Activated T-helper 1 cell treated with anti-CD3 and anti-CD28 coated beads, Interleukin-2, amount 50 U/mL, for 16 hours (primary cell): Measurements from ENCODE around the gene ATG5.
"Not testable (repeated sequence)": the region's sequence is repeated elsewhere in the genome, so short reads cannot be mapped to it uniquely, and the experiment has no call there.

Experiments
- DNase-seq, 2 donors: peaks; one replicate each; pipeline ENCODE4 v3.0.0-alpha.2; 2020; ENCODE audit warnings: low read depth in 1 of 2, low spot score in 1 of 2

The ATG5 gene

DNA sequence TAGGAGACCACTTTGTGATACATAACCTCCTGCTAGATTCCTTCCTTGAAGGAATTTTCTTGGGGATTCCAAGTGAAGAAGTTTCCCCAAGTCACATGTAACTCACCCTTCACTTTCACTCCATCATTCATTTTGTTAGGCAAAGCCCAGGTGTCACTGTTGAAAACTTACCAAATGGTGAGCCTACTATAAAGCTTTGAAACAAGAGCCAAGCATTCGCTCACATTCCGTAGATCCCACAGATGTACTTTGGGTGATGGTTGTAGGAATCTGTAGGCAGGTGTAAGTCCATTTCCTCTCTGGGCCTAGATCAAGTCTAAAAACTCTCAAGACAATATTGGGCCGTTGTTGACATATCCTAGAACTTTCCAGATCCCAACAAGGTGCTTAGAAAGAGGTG lies 165.4 kb downstream of the ATG5 start:
- DNase-seq: no peak

- no peak for DNase-seq
These were observed 166.0 kb downstream of the ATG5 start for GRCh38 chr6:106159531-106159940.

DNA sequence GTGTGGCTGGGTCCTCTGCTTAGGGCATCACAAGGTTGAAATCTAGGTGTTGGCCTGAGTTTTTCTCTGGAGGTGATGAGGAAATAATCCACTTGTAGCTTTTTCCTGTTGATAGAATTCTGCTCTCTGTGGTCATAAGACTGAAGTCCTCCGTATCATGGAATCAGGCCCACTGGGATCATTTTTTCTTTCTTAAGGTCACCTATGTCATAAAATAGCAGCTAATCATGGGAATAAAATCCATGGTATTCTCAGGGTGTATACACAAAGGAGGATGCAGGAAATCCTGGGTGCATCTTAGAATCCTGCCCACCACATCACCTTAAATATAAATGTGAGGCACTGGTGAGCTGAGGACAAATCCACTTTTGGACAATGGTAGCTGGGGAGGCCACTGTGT lies 166.7 kb downstream of the ATG5 start:
- no peak for DNase-seq

DNA sequence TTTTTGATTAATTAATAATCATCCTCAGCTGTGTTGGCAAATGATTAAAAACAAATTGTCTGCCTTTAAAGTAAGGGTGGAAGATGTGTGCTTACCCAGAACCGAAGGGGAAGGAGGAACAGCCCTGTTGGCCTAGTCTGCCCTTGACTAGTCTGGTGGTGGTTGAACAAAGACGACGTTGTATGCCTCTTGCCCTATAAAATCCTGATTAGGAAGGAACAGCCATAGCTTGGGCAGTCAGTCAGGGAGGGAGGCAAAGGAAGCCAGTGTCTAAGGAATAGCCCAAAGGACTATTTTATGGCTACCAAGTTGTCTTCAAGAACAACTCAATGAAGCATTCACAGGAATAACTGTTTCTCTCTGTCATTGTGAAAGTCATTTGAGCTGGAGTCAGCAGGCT lies 168.7 kb downstream of the ATG5 start:
- DNase-seq: no peak

DNA sequence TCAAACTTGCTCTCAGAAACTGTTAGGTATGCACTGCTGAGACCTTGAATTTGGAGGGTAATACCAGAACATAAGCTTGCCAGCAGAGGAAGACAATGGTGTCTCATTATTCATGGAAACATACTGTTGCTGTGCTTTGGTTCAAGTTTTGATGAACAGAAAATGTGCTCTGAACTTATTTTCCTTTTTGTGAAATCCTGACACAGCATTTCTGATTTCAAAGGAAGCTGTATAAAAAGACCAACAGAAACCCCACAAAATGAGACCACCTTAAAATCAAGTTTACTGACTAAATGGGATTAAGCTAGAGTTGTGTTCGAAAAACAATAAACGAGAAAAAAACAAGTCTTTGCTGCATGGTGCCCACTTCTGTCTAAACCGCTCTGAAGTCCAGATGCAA lies 169.1 kb downstream of the ATG5 start:
- no peak for DNase-seq

GRCh38 chr6:106155219-106155830 lies 170.2 kb downstream of the ATG5 start:
- no peak for DNase-seq

DNA sequence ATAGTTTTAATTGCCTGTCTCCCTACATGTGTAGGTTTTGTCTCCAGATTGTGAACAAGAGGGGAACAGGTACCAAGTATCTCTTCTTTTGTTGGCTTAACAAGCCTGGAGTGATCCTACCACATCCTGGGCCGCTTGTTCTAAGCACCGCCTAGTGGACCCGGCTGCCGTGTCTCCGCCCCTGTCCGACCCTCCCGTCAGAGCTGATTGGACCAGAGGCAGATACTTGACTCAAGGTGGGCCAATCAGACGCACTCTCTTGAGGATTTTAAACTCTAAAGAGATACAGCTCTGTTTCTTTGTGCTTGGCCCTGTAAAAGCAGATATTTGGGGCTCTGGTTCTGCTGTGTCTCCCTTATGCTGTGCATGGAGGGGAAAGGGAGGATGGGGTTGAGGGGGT lies 171.2 kb downstream of the ATG5 start:
- no peak for DNase-seq

DNA sequence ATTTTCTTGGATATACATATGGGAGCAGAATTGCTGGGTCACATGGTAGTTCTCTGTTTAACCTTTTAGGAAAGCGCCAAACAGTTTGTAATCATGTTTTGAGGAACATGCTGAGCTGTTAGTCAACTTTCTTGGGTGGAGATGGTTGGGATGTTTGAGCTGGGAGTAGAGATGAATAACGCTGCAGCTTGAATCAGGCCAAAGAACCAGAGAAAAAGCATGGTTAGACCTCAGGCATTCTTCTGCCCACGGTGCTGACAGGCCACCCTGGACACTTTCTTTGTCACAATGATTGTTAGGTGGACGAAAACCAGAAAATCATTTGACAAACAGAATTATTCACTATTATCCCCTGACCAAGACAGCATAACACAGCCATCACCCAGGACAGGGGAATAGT lies 172.6 kb downstream of the ATG5 start:
- no peak for DNase-seq

DNA sequence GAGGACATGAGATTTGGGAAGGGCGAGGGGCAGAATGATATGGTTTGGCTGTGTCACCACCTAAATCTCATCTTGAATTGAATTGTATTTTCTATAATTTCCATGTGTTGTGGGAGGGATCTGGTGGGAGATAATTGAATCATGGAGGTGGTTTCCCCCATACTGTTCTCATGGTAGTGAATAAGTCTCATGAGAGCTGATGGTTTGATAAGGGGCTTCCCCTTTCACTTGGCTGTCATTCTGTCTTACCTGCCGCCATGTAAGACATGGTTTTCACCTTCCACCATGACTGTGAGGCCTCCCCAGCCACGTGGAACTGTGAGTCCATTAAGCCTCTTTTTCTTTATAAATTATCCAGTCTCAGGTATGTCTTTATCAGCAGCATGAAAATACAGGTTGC lies 173.1 kb downstream of the ATG5 start:
- not testable (repeated sequence) for DNase-seq

- no peak for DNase-seq
These were observed 176.0 kb downstream of the ATG5 start for GRCh38 chr6:106149472-106150069.

DNA sequence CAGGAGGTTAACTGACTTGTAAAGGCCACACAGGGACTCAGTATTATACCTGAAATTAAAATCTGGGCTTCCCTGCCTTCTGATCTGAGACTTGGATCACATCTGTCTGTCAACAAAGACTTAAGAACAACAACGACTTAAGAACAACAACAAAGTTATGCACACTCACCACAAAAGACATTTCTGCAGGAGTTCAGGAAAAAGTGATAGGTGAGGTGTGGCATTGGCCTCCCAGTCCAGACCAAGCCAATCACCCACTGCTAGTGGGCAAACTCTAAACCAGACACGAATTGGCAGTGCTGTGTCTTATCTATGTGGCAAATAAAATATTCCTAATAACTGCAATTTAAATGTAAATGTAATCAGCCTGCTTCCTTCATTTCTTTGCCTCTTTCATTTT lies 178.1 kb downstream of the ATG5 start:
- DNase-seq: no peak

DNA sequence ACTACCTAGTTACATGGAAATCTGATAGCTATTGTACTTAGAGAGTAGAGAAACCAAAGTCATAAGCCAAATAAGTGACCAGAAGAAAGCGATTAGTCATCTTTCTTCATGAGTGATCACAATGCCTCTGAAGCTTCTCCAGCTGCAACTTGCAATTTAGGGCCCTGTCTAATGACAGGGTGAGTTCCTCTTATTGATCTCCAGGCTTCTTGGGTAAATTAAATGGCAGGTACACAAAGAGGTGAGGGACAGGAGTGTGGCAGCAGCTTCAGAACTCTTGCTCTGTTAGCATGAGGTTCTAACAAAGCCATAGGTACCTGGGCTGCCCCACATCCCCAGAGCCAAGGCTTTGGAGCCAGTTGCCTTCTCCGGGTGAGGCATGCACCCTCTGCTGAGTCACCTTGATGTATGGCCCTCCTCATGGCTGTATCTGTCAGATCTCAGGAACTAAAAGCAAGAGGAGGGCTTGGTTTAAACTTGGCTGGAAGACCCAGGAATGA lies 178.7 kb downstream of the ATG5 start:
- DNase-seq: no peak

DNA sequence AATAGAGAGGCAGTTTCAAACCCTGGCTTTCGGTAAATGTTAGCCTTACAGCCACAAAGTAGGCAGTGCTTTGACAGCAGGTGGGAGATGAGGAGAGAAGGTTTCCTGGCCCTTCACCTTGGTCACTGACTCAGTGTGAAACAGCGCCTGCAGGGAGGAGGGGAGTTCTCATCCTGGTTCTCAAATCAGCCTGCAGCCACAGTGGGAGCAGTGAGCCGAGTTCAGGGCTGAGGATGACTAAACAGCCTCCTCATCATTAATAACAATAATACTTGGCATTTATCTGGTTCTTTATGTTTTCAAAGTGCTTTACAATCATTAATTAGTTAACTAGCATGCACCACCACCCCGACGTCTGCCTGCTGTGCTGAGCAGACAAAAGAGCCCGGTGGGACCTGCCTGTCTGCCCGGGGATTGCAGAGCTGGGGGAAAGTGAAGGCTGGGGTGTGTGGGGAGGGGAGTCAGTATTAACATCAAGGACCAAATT lies 179.8 kb downstream of the ATG5 start:
- no peak for DNase-seq

DNA sequence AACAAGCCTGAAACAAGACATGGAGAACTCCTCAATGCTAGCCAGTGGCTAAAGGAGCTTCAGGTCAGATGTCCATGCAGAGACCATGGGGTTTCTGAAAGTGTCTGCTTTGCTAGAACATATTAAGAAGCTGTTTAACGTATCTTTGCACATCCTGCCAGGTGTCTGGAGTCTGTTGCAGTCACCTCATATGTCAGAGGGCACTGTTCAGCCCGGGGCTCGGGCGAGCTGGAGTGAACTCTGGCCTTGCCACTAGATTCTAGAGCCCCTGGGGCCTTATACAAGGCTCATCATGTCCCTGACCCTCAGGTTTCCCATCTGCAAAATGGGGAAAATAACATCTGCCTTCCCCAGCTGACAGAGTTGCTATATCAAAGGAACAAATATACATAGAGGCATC lies 180.4 kb downstream of the ATG5 start:
- no peak for DNase-seq

DNA sequence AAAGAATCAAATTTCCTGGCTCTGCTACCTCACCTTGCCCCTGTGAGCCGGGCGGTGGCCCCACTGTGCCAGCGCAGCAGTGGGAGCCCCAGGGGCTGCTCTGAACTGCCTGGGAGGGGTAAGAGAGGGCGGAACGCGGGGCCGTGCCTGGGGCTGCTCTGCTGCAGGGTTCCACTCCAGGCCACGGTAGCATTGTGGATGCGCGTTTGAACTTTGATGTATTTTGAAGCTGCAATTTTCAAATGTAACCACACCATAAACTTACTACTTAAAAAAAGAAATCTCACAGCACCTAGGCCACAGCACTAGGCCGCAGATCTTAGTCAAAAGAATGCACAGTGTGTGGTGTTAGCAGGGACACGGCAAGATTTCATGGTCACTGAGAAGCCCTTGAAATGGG lies 181.9 kb downstream of the ATG5 start:
- DNase-seq: no peak

DNA sequence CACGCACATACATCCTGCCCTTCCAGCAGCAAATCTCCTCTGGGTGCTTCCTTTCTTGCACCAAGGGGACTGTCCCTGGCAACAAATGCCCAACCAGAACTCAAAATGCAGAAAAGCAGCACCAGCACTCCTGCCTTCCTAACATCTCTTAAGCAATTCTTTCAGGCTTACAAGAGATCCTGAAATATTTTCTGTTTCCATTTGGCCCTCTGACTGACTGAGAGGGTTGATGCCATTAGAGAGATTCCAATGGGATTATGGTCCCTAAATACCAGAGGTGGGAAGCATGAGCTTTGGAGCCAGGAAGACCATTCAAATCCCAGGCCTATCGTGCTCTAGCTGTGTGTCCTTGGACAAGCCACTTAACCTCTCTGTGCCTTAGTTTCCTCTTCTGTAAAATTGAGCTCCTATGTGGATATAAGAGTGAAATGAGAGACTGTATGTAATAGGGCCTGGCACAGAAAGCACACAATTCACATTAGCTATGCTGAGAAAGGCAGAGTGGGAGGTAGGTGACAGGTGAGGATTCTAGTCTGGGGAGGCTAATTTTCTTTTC lies 182.6 kb downstream of the ATG5 start:
- DNase-seq: no peak

DNA sequence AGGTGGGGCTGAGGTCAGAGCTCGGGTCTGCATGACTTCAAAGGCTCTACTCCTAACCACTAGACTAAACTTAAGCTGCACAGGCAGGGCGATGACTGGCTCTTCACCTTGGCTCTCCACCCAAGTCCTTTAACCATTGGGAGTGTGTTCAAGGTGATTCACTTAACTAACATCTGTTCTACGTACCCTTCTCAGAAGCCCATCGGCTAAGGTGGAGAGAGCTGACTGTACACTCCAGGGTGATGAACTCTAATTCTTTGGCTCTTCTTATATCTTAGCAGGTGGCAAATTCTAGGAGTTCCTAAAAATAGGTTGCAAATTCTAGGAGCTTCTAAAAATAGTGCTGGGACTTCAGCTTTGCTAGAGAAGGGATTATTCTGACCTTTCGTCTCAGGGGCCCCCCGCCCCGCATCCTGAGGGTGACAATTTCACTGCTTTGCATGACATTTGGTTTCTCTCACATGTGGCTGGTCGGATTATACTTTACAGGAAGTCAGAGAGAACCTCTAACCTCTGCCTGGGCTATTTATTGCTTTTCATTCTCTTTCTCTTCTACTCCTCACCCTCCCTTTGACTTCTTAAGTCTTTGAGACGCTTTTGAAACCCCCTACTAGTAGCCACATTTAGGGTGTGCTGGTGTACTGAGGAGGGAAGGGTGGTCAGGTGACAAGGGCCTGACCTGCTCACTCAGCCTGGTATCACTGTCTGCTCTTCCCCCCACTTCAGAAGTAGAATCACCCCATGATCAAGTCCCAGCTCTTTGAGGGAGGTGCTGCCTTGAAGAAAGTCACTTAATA lies 183.9 kb downstream of the ATG5 start:
- peak in 1 of 2 donors; percentile 10 for DNase-seq

- DNase-seq: no peak
These were observed 187.4 kb downstream of the ATG5 start for GRCh38 chr6:106138151-106138550.

GRCh38 chr6:106136845-106137244 lies 188.7 kb downstream of the ATG5 start:
- no peak for DNase-seq

GRCh38 chr6:106135911-106136571 lies 189.5 kb downstream of the ATG5 start:
- no peak for DNase-seq

DNA sequence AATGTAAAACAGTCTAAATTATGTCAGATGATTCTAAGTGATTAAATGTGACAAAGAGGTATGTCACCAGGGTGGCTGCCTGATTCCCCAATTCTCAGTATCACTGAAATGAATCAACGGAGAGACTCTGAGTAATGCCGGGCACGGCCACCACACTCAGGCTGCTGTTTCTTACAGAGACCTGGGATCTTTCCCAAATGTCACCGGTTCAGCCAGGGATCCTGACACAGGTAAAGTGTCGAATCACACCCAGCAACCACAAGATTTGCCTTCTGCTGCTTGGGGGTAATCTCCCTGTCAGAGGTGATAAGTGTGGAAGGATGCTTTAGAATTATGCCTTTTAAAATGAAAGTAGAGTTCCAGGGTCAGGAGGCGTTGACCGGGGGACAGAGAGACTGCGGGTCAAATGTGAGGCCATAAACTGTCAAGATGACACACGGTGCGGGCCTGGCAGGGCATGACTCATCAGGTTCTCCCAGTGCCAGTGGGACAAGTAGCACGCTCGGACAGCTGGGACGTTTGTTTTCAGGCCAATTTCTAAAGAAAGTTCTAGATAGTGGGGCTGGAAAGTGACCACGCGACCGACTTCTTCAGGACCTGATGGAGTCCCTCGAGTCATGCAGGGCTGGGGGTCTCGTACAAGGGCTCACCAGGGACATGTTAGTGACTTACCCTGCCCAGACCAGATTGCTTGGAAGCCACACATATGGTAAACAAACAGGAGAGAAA lies 190.5 kb downstream of the ATG5 start:
- DNase-seq: no peak
